ENCODE results near the gene CCM2.

Gene CCM2

GRCh38 chr7:45118292-45118691, 118.3 kb downstream of the CCM2 start:
- DNase-seq (ENCODE audit: low read depth in 1 of 2, low spot score in 1 of 2): no peak

DNA sequence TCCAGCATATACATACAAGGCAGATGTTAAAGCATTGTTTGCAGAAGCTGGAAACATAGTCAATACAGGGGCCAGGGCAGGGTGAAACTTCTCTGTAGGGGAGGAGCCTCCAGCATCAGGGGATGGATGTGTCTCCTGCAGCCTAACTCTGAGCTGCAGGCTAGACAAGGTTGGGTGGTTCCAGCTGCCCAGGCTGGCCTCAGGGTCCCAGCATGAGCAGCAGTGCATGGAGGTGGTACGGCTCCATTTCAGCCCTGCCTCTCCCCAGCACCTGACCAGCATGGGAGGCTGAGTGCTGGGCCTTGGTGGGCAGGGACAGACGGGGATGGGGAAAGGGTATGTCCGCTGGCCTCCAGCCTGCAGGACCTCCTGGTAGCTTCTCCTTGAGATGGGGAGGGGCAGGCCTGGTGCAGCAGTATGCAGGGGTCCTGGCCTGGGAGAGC, 118.9 kb downstream of the CCM2 start:
- DNase-seq (ENCODE audit: low read depth in 1 of 2, low spot score in 1 of 2): no peak

GRCh38 chr7:45119550-45119949, 119.5 kb downstream of the CCM2 start:
- no peak for DNase-seq (ENCODE audit: low read depth in 1 of 2, low spot score in 1 of 2)

DNA sequence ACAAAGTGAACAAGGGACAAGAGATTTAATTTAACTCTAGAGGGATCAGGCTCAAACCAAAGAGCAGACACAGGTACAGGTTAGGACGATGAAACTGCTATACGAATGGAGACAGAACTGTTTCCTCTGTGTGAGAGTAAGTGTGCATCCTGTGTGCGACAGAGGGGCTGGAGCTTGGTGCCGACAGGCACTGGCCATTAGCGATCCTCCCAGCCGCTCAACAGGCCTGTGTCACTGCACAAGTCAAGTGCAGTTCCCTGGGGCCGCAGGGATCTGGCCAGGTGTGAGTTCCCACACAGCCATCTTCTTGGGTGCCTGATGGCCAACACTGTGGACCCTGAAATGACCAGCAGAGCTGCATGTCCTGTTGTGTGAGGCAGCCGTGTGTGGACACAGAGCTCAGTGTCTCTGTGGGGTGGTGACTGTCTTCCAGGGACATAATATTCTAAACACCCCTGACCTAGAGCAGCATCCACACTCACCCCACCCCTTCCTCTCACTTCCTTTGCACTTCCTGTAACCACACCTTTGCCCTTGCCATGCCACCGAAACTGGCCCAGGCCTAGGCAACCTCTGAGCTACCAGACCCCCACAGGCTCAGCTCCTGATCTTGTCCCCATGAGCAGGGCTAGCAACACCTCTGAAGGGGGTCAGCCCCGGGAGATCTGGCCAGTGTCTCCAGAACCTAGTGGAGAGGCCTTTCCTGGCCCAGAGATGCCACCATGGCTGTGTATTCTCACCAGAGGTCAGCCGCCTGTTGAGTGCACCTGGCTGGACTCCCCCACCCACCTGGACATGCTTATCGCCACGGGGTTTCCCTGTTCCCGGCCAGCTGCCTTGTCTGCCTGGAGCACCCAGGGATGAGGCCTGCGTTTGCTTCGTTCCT, 123.2 kb downstream of the CCM2 start:
- no peak for DNase-seq (ENCODE audit: low read depth in 1 of 2, low spot score in 1 of 2)

DNA sequence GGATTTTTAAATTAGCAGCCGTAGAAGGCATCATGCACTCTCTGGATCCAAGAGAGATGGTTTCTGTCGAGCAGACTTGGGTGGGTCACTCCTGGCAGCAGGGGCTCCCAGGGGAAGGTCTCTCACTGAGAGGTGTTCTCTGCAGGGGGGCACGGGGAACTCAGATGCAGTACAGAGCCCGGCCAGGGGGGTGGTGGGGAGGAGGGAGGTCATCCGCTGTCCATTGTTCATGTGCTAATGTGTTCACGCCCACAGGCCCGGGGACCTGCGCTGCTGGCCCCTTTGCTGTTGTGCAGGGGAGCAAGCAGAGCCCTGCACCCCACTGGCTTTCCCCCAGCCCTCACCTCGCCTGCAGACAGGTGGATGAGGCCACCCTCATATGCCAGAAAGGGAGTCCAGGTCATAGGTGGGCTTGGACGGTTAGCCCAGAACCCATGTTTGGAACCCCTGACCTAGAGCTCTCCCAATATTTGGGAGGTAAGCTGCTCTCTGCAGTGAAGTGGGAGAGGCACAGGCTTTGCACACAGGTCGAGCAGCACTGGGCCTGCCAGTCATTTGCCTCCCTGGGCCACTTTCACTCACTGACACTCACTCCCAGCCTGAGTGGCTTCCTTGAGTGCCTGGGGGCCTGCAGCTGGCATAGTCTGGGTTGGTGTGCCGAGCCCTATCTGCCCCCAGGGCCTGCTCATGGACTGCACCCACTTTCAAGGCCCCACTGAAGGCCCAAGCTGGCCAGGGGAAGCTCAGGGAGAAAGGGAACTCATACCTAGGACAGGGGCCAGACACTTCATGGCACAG, 124.1 kb downstream of the CCM2 start:
- no peak for DNase-seq (ENCODE audit: low read depth in 1 of 2, low spot score in 1 of 2)

GRCh38 chr7:45125193-45125904, 125.3 kb downstream of the CCM2 start:
- no peak for DNase-seq (ENCODE audit: low read depth in 1 of 2, low spot score in 1 of 2)

All from activated CD4-positive, alpha-beta T cell treated with anti-CD3 and anti-CD28 coated beads, Interleukin-2, amount 50 U/mL, for 24 hours (primary cell).